ENCODE measurements around the gene FREM1.
A peak's percentile ranks its signal among the peaks of the same experiment; 100 is the strongest.

FREM1 gene

DNA sequence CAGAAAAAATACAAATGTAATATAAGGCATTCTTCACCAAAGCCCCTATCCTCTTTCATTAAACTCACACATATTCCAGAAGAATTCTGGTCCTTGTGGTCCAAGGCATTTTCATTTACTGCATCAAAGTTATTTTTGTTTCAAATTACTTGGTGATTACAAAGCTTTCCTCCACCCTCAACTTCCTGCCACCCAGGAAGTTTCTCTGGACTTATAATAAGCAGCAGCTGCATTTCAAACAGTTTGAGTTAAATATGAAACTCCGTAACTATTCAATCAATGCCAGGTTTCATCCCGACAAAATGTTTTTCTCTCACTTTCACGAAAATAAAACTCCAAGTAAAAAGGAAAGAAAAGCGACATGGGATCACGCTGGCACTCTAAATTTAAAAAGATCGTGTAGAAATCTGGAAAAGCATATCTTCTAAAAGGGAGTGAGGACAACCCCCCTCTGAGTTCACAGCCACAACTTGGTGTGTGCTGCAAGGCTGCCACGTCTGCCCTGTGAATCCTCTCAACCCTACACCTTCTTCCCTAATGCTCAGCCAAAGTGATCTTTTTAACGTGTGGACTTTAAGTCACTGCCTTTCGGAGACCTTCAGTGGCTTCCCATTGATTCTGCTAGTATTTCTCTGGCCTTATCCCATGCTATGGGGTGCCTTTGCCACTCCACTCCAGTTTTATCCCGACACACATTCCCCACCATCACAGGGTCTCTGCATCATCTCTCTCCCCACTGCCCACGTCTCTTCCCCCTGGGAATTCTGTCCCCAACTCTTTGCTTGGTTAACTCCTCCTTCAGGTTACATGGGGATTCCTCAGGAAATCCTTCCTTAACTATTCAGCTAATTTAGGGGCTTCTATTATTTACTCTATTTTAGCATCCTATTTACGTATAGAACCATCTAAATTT, 96.6 kb downstream of the FREM1 start:
- no peak for DNase-seq

DNA sequence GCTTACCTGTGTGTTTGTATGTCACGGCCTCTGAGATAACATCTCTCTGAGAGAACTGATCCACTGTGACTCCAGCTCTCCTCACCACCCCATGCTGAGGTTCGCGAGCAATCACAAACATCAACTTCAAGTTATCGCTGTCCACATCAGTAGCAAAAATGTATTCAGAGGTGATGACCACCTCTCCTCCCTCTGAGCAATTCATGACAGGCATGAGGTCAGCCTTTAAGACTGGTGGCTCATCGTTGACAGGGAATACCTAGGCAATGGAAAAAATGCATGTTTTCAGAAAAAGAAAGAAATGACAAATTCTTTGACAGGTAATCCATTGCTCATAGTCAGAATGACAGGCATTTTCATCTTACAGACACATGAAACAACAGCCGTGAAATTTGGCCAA, 97.4 kb downstream of the FREM1 start:
- no peak for DNase-seq

DNA sequence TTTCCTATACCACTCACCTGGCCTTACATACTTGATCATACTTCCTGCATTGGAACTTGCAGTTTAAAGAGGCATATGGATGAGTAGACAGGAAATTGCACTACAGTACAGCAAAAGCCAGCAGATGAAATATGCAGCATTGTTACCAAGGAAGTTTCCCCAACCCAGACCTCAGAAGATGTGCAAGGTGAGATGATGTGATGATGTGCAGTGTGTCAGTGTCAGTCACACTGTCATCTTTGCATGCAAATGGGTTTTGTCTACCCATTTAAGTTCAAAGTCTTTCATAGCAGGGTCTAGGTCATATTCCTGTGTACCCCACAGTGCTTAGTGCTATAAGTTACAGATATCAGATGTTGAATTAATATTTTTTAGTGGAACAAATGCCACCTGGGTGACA, 98.4 kb downstream of the FREM1 start:
- no peak for DNase-seq

DNA sequence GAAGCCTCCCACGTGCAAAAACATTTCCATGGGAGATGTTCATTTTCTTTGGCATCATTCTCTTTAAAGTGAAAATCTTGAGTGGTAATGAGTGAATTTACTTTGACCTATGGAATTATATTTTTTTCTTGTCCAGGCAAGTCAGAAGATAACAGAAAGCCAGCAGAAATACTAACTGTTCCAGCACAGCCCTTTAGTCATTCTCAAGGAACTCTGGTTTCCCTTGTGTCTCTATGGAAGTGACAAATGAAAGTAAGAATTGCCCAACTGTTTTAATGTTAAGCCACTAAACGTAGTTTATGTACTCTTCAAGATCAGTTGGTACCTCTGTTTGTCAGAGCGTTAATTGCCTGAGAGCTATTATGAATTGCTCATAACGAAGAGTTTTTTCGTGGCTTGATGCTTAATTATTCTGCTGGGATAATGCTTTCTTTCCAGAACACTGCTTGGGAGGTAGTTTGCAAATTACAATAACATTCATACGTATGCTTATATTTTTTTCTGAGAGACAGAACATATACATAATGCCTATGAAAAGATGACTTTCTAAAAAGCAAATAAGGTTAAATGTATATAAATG, 103.2 kb downstream of the FREM1 start:
- DNase-seq, result no peak

DNA sequence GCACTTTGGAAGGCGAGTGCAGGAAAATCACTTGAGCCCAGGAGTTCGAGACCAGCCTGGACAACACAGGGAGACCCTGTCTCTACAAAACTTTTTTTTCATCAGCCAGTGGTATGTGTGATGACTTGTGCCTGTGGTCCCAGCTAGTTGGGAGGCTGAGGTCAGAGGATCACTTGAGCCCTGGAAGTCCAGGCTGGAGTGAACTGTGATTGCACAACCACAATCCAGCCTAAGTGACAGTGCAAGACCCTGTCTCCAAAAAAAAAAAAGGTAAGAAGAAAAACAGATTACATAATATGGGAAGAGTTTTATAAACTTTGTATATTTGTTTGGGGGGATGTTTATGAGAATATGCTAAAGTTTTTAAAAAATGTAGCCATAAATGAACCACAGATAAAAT, 111.2 kb downstream of the FREM1 start:
- DNase-seq, result no peak

DNA sequence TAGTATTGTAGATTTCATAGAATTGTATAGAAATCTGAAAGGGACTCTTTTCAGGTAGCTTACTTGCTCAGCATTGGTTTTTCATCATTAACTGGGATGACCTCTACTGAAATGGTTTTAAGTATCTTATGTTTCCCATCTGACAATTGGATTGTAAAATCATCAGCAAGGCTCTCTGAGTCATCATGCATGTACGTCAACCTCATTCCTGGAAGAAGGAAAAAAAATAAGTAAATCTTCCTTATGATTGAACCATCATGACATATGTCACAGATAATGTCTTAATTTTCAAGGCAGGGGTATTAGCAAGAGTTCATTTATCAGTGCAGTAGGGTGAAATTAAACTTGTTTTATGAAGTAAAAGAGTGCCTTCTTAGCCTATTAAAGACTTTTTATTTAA, 112.8 kb downstream of the FREM1 start:
- no peak for DNase-seq

DNA sequence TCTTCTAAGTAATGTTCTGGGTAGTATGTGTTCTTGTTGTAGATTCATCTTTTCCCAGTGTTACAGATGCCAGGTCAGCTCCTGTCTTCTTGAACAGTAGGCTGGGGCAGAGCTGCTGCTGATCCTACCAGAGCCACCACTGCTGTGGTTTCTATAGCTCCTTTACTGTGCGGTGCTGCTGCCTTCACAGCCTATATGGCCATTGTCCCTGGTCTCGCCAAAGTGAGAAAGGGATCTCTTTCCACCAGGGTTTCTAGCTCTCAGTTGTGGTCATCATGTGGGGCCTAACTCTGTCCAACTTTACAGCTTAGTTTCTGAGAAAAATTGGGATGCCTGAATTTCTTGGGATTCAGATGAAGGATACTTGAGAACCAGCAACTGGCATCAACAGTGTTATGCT, 116.8 kb downstream of the FREM1 start:
- DNase-seq, result no peak

DNA sequence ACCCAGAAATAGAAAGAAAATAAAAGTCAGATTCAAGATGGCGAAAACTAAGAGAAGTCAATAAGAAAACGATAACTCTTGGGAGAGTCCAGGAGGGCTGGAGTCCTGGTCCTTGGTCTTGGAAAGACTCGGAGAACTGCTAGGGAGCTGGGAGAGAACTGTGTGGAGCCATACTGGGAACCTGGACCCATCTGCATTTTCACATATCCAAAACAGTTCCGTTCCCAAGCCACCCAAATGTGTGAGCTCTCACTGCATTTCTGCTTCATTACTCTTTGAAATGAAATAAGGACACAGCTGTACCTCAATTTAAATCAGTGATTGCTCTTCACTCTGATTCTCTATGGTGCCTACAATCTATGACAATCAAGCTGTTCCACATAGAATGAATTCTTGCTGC, 119.6 kb downstream of the FREM1 start:
- no peak for DNase-seq

DNA sequence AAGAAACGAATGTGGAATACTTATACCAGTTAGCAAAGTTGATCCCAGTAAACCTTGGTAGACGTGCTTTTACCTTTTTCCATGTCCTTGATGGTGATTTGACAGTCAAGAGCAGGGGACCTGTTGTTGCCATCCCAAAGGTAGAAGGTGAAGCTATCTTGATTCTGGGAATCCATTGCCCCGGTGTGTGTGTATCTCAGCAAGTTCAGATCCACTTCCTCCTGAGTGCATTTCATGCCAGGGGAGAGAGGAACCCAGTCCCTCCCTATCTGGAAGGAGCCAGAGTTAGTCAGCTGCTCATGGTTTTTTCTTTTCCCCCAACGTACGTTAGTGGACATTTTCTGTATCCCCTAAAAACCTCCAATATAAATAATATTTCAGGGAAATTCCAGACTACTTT, 121.4 kb downstream of the FREM1 start:
- no peak for DNase-seq

DNA sequence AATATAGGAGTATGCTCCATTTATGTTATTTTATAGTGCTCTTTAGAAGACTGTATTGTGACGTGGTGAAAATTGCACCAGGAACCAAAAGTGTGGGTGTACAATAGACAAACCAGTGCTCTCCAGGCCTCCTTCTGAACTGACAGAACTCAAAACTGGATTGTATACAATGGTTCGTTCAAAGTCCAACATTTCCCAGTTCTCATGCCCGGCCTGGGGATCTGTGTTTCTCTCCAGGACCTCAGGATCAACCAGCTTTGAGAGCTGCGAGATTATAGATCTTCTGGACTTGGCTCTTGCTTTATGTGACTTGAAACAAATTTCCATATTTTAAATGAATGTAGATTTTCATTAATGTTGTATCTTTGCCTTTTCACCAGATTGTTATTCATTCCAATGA, 126.9 kb downstream of the FREM1 start:
- no peak for DNase-seq

DNA sequence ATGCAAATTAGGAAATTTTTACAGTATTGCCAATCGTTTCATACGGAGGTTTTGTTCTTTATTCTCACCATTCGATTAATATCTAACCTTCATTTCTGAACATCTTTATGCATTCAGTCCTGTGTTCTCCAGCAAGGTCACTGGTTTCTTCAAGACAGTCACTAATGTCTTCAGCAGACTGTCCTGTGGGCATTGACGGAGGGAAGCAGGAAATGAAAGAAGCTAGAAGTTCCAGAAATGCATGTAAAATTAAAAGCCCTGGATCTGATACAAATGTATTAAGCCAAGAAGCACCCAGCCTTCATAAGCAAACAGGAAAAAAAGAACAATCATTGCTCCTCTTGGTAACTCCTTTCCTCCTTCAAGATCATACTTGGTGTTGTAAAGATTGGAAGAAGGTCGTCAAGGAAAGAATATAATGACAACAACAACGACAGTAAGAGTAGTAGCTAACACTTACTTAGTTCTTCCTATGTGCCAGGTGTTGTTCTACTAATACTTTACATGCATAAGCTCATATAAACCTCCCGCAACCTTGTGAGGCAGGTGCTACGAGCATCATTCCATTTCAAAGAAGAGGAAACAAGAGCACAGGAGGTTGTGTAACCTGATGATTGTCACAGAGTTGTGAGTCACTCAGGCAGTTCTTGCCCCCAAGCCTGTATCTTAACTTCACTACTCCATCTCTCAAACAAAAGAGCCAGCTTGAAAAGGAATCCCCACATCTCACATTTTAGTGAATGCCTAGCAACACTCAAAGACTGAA, 127.8 kb downstream of the FREM1 start:
- no peak for DNase-seq

DNA sequence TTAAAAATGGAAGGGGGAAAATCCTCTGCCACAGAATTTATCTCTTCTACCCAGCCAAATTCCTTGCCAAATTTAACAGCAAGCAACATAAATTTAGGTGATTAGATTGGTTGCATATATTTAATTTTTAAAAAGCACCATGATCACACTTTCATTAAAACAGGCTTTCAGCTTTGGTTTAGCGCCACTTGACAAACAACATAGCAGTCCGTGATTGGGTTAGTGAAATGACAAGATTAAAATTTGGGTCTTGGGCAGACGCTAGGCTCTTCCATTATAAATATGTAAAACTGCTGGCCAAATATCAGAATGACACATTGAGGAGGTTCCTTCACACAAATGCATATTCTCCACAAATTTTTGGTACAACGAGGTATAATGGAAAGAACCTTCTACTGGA, 129.5 kb downstream of the FREM1 start:
- no peak for DNase-seq

DNA sequence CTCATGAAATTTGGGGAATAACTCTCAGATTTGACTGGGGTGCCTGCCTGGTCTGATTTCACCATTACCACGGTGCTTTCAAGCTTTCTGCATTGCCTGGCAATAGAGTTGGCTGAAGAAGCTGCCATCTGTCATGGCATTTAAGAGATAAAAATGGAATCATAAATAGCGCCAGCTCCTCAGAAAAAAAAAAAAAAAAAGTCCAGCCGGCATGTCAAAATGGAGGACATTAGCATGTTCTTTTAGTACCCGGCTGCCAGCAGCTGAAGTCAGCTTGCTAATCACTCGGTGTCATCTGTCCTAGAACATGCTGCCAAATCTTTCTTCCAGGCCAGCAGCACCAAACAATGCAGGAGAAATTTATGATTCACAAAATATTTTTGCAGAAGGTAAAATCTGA, 130.0 kb downstream of the FREM1 start:
- no peak for DNase-seq

DNA sequence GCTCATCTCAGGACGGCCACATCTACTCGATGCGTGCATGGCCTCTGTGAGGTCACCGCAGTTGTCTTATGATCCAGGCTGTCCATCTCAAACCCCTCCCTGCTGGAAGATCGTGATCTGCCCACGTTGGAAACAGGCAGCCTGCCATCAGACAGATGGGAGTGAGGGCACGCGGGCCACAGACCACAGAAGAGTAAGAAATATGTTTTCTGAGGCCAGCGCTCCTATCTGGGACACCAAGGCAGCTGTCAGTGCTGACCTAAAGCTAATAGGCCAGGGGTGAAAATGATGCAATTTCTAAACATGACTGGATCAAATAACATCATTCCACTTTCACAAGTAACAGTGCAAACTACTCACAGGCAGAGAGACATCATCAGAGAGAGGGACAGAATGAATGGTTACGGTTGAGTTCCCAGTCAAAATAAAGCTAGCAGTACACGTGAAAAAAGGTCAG, 130.6 kb downstream of the FREM1 start:
- no peak for DNase-seq

DNA sequence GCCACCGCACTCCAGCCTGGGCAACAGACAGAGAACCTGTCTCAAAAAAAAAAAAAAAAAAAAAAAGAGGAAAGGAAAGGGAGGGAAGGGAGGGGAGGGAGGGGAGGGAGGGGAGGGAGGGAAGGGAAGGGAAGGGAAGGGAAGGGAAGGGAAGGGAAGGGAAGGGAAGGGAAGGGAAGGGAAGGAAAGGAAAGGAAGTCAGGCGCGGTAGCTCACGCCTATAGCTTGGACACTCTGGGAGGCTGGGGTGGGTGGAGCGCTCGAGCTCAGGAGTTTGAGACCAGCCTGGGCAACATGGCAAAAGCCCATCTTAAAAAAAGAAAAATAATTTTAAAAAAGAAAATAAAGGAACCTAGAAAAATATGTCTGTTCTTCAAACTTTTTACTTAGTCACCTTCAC, 131.7 kb downstream of the FREM1 start:
- DNase-seq, result no peak

DNA sequence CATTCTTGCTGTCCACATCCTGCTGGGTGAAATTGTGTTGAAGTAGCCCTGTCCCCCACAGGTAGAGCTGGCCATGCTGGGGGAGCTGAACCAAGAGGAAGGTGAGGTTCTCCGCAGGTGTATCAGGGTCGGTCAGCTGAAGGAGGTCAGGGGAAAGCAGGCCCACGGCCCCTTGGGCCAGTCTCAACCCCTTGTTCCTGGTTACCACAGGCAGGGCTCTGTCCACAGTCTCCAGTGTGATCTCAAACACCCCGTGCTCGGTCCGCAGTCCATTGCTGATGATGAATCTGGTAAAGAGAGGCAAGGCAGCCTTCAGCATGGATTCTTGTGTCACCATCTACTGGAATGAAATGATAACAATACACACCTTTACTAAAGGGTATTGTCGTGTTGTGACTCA, 134.3 kb downstream of the FREM1 start:
- no peak for DNase-seq

DNA sequence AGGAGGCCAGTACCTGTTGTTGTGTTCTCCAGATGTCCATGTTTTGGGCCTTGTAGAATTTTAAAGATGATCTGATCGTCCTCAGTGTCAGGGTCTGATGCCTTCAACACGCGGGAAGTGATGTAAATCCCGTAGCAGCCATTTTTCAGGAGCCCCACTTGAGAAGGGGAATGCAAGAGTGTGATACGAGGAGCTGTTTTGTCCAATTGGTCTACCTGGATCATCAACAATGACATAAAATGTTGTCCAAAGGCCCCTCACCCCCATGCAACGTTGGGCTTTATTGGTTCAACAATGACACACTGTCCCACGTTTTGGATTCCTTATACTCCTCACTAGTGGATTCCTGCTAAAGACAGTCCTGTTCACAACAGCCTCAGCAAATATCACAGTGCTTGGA, 139.6 kb downstream of the FREM1 start:
- no peak for DNase-seq

DNA sequence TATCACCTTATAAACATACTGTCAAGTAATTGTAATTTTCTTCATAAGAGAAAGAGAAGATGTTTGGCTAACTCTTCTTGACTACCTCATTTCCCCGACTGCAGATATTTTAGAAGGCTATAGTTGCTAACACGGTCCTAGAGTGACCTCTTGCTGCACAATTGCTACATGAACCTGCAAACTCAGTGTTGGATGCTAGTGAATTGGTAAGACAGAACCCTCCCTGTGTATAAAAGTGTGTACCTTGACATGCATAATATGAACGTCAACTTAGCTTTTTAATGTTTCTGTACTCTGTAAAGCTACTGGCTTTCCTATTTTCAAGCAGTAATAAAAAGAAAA, 141.0 kb downstream of the FREM1 start:
- DNase-seq, result no peak

DNA sequence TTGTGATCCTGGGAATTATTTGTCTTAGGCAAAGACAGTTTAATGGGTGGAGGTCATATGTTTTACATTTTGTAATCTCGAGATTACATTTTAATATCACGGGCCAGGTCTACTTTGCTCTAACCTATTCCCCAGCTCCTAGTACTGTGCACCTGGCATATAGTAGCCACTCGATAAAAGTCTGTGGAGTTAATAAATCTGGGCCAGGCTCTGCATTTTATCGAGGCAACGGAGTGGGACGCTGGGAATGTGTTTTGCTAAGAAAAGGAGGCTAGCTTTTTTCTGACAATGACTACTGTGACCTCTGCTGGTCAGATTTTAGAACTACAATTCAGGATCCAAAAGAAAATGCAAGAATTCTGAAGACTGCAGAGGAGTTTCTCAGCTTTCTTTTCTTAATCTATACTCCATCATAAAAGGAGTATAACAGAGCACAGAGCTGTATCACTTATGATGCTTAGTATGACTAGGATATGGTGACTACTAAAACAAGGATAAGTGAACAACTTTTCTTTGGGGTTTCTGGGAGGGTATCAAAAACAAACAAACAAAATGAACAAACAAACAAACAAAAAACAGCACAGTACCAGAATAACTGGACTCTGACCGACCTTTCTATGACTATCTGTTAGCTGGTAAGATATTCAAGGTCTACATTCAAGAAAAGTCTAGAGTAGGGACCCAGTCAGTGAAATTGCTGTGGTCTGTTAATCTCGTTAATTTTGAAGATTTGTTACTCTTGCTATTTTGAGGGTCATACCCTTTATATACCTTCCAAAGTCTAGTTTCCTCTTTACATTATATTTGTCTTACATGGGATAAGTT, 141.6 kb downstream of the FREM1 start:
- peak; percentile 3 for DNase-seq

DNA sequence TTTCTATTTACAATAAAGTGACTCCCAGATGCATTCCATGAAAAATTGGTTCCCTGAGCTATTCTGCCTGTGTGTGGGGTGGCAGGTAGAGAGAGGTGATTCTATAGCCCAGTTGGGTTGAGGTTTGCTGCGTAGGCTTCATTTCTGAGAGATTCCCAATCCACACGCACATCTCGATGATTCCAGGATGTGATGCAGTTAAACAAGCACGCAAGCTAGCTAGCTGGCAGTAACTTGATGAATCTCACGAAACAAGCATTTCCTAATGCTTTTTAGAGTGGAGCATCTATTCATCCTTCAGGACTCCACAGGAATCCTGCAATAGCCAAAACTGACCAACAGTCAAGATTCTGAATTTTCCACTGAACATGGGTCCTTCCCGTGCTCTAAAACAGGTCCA, 143.9 kb downstream of the FREM1 start:
- DNase-seq, result no peak

DNA sequence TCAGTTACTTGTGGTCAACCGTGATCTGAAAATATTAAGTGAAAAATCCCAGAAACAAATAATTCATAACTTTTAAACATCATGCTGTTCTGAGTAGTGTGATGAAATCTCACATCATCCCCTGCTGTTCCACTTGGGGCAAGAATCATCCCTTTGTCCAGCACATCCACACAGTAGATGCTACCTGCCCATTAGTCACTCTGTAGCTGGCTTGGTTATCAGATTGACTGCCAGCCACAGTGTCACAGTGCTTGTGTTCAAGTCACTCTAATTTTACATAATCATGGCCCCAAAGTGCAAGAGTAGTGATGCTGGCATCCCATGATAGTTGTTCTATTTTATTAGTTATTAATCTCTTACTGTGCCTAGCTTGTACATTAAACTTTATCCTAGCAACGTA, 148.6 kb downstream of the FREM1 start:
- no peak for DNase-seq

DNA sequence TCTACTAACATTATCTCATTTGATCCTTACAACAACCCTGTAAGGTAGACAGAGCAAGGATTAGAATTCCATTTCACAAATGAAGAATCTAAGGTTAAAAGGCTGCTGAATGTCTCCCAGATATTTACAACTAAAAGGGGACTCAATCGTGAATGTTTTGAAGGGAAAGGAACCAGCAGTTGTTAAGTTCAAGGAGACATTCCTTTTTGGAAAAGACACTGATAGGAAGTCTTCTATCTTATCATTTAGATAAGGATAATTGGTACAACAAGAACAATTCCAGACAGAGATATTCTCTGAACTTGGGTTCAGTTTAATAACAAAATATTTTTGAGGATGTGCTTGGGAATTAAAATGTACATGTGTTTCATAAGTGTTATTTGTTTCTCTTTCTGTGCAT, 150.2 kb downstream of the FREM1 start:
- no peak for DNase-seq

DNA sequence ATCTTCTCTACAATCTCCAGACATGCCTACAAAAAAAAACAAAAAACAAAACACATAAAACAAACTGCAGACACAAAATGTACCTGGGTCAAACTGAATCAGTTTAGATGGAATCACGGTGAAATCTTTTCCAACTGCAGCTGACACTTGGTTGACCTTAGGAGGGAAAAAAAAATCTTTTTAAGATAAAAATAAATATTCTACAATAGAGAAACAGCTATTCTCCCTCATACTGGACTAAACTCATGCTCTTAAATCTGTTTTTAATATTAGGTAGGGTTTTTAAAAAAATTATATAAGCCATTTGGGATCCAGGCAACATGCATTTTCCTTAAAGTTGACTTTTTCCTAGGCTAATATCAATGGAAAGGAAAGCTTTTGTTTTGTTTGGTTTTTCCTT, 153.9 kb downstream of the FREM1 start:
- no peak for DNase-seq
